ENCODE results near the gene PRPF6. TPM values are rescaled to one million over a fixed set of nuclear protein-coding genes. Genes with fewer than 3 reads are reported as not detected.

Gene PRPF6
- total RNA-seq, 4 donors from 2014 or later, result 70.7 to 93.0 (median 83.9) TPM

GRCh38 chr20:64001607-64002011, 20.7 kb downstream of the PRPF6 start:
- Histone ChIP-seq H3K4me1 (peaks cover 9% of the 10 kb centered on the region), H3K36me3 (peaks cover 93% of the 10 kb centered on the region), H3K27ac (no peak overlapping the region), H3K9me3 (no peaks in the 10 kb centered on the region), H3K27me3 (no peaks in the 10 kb centered on the region), H3K4me3 (no peak overlapping the region)
- TF ChIP-seq CTCF (IDR thresholded peaks at IDR 0.05) (no peak), POLR2A (IDR thresholded peaks at IDR 0.05) (no peak), EP300 (IDR thresholded peaks at IDR 0.05) (no peak), POLR2AphosphoS5 (IDR thresholded peaks at IDR 0.05) (no peak)
- 72% methylated on average over 10 of the region's 11 CpGs for WGBS
- DNase-seq (ENCODE audit: low spot score in 2 of 2), result no peak

- peaks cover 19% of the 10 kb centered on the region for H3K4me1 ChIP-seq
- H3K36me3 ChIP-seq, result peaks cover 89% of the 10 kb centered on the region
- no peak for DNase-seq (ENCODE audit: low spot score in 2 of 2)
- H3K27me3 ChIP-seq, result no peaks in the 10 kb centered on the region
- no peak overlapping the region for H3K27ac ChIP-seq
- no peak overlapping the region for H3K4me3 ChIP-seq
- H3K9me3 ChIP-seq, result no peaks in the 10 kb centered on the region
- 51% methylated on average over 5 of the region's 7 CpGs for WGBS
- TF ChIP-seq EP300 (IDR thresholded peaks at IDR 0.05), result no peak
- TF ChIP-seq CTCF (IDR thresholded peaks at IDR 0.05), result no peak
- TF ChIP-seq POLR2A (IDR thresholded peaks at IDR 0.05), result no peak
- no peak for TF ChIP-seq POLR2AphosphoS5 (IDR thresholded peaks at IDR 0.05)
Measured at GRCh38 chr20:64003960-64004725, 23.2 kb downstream of the PRPF6 start.

- TF ChIP-seq CTCF (IDR thresholded peaks at IDR 0.05) (no peak), EP300 (IDR thresholded peaks at IDR 0.05) (no peak), POLR2AphosphoS5 (IDR thresholded peaks at IDR 0.05) (no peak), POLR2A (IDR thresholded peaks at IDR 0.05) (no peak)
- Histone ChIP-seq H3K27me3 (no peaks in the 10 kb centered on the region), H3K9me3 (no peaks in the 10 kb centered on the region), H3K27ac (no peak overlapping the region), H3K4me3 (no peak overlapping the region), H3K36me3 (peaks cover 84% of the 10 kb centered on the region), H3K4me1 (peaks cover 19% of the 10 kb centered on the region)
- no peak for DNase-seq (ENCODE audit: low spot score in 2 of 2)
- 87% methylated on average over 6 of the region's 6 CpGs for WGBS
Measured at GRCh38 chr20:64005394-64005793, 24.5 kb downstream of the PRPF6 start.

DNA sequence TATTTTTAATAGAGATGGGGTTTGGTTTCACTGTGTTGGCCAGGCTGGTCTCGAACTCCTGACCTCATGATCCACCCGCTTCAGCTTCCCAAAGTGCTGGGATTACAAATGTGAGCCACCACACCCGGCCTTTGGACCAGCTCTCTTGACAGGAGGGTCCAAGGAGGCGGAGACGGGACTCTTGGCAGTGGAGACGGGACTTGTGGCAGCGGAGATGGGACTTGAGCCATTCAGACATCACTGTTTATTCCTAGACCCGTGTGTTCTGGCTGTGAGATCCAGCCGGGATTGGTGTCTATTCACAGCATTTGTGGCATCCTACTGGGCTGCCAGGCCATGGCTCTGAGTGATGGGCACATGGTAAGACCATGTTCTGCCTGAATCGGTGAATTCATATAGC, 25.6 kb downstream of the PRPF6 start:
- Histone ChIP-seq H3K4me1 (peaks cover 19% of the 10 kb centered on the region), H3K9me3 (no peaks in the 10 kb centered on the region), H3K36me3 (peaks cover 84% of the 10 kb centered on the region), H3K27ac (no peak overlapping the region), H3K4me3 (no peak overlapping the region), H3K27me3 (no peaks in the 10 kb centered on the region)
- no peak for DNase-seq (ENCODE audit: low spot score in 2 of 2)
- WGBS, result 74% methylated on average over 10 of the region's 10 CpGs
- TF ChIP-seq EP300 (IDR thresholded peaks at IDR 0.05) (no peak), POLR2AphosphoS5 (IDR thresholded peaks at IDR 0.05) (no peak), POLR2A (IDR thresholded peaks at IDR 0.05) (no peak), CTCF (IDR thresholded peaks at IDR 0.05) (no peak)

- no peaks in the 10 kb centered on the region for H3K27me3 ChIP-seq
- WGBS, result 90% methylated on average over 2 of the region's 3 CpGs
- H3K36me3 ChIP-seq, result peaks cover 82% of the 10 kb centered on the region
- no peak overlapping the region for H3K27ac ChIP-seq
- peaks cover 19% of the 10 kb centered on the region for H3K4me1 ChIP-seq
- TF ChIP-seq POLR2AphosphoS5 (IDR thresholded peaks at IDR 0.05) (no peak), POLR2A (IDR thresholded peaks at IDR 0.05) (no peak), EP300 (IDR thresholded peaks at IDR 0.05) (no peak), CTCF (IDR thresholded peaks at IDR 0.05) (no peak)
- no peak for DNase-seq (ENCODE audit: low spot score in 2 of 2)
- H3K4me3 ChIP-seq, result no peak overlapping the region
- H3K9me3 ChIP-seq, result no peaks in the 10 kb centered on the region
Measured at GRCh38 chr20:64006902-64007301, 26.0 kb downstream of the PRPF6 start.

All from suprapubic skin (tissue), 4 donors.